ENCODE data around the gene BRF1.

- TF ChIP-seq CTCF (IDR thresholded peaks at IDR 0.05) (no peak), EP300 (IDR thresholded peaks at IDR 0.05) (peak in 1 of 2 donors; percentile 58)
Observed at GRCh38 chr14:105204206-105204930, 96.4 kb downstream of the BRF1 start.
